Cardiac muscle cell (in vitro differentiated cells and primary cell): ENCODE measurements around the gene PSD2. TPM values are rescaled to one million over a fixed set of nuclear protein-coding genes. Genes with fewer than 3 reads are reported as not detected.
A peak's percentile ranks its signal among the peaks of the same experiment; 100 is the strongest.

Experiments
- DNase-seq, 2 donors: peaks; one replicate each; pipeline versions ENCODE4 v3.0.0 to v3.0.0-alpha.2; 2010 to 2017; ENCODE audit warnings: low read depth in 1 of 2, low spot score in 1 of 2
- H3K27ac ChIP-seq: fragments of 200-600 bp; sonication (generic); 2 replicates; pipeline ENCODE4 v1.5.1; 2016
- H3K27me3 ChIP-seq: fragments of 200-600 bp; sonication (generic); 2 replicates; pipeline ENCODE4 v1.6.0; 2016; ENCODE audit warnings: control low read depth
- H3K36me3 ChIP-seq: fragments of 200-600 bp; sonication (generic); 2 replicates; pipeline ENCODE4 v1.5.1; 2016; ENCODE audit warnings: control low read depth
- H3K4me1 ChIP-seq: fragments of 200-600 bp; sonication (generic); 2 replicates; pipeline ENCODE4 v1.8.1; 2017; ENCODE audit warnings: low read depth, mild to moderate bottlenecking, mixed run types
- H3K4me3 ChIP-seq: fragments of 200-600 bp; sonication (generic); 2 replicates; pipeline ENCODE4 v1.5.1; 2016; ENCODE audit warnings: mild to moderate bottlenecking
- H3K9me3 ChIP-seq: fragments of 200-600 bp; sonication (generic); 2 replicates; pipeline ENCODE4 v1.5.1; 2017; ENCODE audit warnings: low read depth, mild to moderate bottlenecking, control low read depth
- polyA plus RNA-seq: library from polyadenylated mRNA; unstranded; fragments of >200 nt; fragmentation: Nextera tagmentation; extraction: Ambion mirVana; gene quantifications from 2 replicates; pipeline ENCODE4 v1.2.1, GENCODE V29; 2016
- total RNA-seq: library from RNA; depleted of rRNA; stranded (reverse); fragments of >200 nt; gene quantifications from 2 replicates; pipeline ENCODE4 v1.2.3, GENCODE V29; 2016
- TF ChIP-seq, protein P1 (sequence below): IDR thresholded peaks from 2 replicates; pipeline ENCODE4 v1.5.1; 2012; ENCODE audit warnings: low read depth, mild to moderate bottlenecking, low read length

The PSD2 gene
- total and polyA plus RNA-seq, 2 experiments from 2014 or later = 0.04 to 0.48 TPM

DNA sequence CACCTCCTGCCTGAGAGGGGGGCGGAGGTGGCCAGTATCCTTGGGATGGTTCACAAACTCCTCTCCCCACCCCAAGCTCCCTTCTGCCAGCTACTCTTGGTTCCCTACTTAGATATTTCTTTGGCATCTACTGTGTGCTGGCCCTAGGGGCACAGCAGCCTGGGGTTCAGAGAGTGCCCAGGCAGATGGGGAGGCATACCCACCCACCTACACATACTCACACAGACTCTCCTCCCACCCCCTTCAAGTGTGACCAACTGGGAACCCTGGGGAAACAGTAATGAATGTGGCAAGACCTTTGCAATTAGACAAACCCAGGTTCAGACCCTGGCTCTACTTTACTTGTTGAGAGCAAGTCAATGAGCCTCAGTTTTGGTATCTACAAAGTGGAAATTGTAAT, 44.4 kb upstream of the PSD2 start:
- Histone ChIP-seq H3K27me3 (peaks cover 75% of the 10 kb centered on the region), H3K4me1 (peaks cover 18% of the 10 kb centered on the region), H3K9me3 (no peaks in the 10 kb centered on the region), H3K27ac (no peak overlapping the region), H3K4me3 (no peak overlapping the region), H3K36me3 (no peaks in the 10 kb centered on the region)
- DNase-seq = no peak
- TF ChIP-seq, protein P1, sequence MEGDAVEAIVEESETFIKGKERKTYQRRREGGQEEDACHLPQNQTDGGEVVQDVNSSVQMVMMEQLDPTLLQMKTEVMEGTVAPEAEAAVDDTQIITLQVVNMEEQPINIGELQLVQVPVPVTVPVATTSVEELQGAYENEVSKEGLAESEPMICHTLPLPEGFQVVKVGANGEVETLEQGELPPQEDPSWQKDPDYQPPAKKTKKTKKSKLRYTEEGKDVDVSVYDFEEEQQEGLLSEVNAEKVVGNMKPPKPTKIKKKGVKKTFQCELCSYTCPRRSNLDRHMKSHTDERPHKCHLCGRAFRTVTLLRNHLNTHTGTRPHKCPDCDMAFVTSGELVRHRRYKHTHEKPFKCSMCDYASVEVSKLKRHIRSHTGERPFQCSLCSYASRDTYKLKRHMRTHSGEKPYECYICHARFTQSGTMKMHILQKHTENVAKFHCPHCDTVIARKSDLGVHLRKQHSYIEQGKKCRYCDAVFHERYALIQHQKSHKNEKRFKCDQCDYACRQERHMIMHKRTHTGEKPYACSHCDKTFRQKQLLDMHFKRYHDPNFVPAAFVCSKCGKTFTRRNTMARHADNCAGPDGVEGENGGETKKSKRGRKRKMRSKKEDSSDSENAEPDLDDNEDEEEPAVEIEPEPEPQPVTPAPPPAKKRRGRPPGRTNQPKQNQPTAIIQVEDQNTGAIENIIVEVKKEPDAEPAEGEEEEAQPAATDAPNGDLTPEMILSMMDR = no peak

DNA sequence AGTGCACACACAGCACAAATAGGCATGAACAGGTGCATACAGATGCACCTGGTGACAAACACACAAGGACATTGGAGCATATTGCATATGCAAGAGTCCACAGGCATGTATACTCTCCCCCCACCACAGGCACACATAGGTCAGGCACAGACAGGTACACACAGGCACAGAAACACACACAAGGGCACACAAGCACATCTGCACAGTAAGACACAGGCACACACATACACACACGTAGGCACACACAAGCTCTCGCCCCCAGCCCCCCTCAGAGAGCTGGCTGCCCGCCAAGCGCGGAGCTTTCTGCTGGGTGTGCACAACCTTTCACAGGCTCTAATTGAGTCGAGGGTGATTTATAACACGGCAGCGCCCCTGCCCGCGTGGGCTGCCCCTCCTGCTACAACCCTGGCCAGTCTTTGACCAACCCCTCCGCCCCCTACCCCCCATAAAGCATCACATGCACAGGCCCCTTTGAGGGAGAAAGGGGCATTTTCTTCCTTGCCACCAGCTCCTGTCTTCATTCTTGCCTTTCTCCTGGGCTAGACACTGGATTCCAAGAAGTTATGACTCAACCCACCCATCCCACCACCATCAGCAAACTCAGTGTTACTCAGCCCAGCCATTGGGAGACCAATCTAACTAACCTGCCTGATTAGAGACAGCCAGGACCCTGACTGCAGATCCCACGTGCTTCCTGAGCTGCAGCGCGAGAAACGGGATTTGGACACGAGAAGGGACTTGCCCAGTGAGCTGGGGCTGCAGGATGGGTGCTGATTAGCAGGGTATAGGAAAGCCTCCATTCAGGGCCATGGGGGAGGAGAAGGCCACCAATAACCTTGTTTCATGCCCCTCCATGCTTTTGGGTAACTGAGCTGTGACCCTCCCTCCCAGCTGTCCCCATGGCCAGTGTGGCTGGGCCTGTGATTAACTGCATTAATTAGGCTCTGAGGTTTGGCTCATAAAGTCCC, 42.8 kb upstream of the PSD2 start:
- H3K27me3 ChIP-seq = peaks cover 69% of the 10 kb centered on the region

DNA sequence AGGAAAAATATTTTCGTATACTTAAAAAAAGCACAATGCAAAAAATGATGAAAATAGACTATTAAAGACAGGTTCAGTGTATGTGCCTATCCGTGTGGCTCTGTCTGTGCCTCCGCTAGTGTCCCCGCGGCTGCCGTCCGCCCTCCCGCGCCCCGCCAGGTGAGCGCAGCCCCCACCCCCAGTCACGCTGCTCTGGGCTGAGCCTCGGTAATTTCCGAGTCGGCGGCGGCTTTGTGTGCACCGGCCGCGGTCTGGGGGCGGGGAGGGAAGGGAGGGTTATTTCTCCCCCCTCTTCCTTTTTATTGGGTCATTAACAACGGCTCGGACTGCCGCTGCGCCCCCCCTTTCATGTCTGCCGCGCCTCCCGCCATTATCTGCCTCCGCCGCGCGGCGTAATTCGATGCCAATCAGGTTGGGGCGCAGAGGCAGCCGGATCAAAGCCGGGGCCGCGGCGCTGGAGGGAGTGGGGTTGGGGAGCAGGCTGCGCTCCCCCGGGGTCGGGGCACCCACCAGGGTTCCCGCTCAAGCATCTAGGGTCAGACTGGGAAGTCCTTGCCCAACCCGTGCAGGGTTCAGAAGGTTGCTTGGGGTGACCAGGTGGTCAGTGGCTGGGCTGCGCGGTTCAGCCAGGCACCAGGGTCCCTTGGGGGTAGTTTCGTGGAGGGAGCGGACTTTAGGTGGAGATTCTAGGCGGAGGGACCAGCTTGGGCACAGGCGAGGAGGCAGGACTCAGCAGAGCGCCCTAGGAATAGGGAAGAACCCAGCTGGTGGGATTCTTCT, 39.5 kb upstream of the PSD2 start:
- no peaks in the 10 kb centered on the region for H3K9me3 ChIP-seq
- peaks cover 39% of the 10 kb centered on the region for H3K27me3 ChIP-seq
- no peaks in the 10 kb centered on the region for H3K36me3 ChIP-seq
- no peak overlapping the region for H3K27ac ChIP-seq
- peaks cover 6% of the 10 kb centered on the region for H3K4me1 ChIP-seq
- peak overlapping the region; percentile 32 for H3K4me3 ChIP-seq
- no peak for DNase-seq
- TF ChIP-seq, protein P1 = no peak

More for the DNA sequence above, 42.8 kb upstream of the PSD2 start:
- Histone ChIP-seq H3K27ac (no peak overlapping the region), H3K36me3 (no peaks in the 10 kb centered on the region), H3K4me1 (peaks cover 6% of the 10 kb centered on the region), H3K4me3 (no peak overlapping the region), H3K9me3 (no peaks in the 10 kb centered on the region)
- no peak for DNase-seq
- TF ChIP-seq, protein P1 = no peak

DNA sequence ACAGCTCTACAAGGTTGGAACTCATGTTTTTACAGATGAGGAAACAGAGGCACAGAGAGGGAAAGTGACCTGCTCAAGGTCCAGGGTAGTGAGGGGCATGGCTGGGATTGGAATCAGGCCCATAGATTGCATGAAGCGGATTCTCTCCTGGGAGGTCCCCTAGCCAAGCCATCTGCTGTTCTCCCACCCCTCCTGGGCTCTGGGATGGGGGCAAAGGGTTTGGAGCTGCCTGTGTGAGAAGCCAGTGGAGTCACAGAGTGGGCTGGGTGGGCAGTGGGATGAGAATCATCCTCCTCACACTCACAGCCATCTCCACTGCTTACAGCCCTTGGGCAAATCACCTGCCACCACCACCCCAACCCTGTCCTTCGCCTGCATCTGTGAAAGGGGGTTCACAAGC, 38.6 kb upstream of the PSD2 start:
- Histone ChIP-seq H3K27ac (no peak overlapping the region), H3K27me3 (peaks cover 36% of the 10 kb centered on the region)

More for the DNA sequence above, 38.6 kb upstream of the PSD2 start:
- Histone ChIP-seq H3K36me3 (no peaks in the 10 kb centered on the region), H3K4me3 (no peak overlapping the region), H3K9me3 (no peaks in the 10 kb centered on the region), H3K4me1 (peaks cover 9% of the 10 kb centered on the region)
- TF ChIP-seq, protein P1 = no peak
- no peak for DNase-seq
